Measurements from ENCODE around the gene KNDC1.
"Not testable (repeated sequence)": the region's sequence is repeated elsewhere in the genome, so short reads cannot be mapped to it uniquely, and the experiment has no call there.

Gene KNDC1

GRCh38 chr10:133227256-133227655, 67.2 kb downstream of the KNDC1 start:
- DNase-seq = no peak

- no peak for DNase-seq
Observed at GRCh38 chr10:133229265-133230043, 69.4 kb downstream of the KNDC1 start.

DNA sequence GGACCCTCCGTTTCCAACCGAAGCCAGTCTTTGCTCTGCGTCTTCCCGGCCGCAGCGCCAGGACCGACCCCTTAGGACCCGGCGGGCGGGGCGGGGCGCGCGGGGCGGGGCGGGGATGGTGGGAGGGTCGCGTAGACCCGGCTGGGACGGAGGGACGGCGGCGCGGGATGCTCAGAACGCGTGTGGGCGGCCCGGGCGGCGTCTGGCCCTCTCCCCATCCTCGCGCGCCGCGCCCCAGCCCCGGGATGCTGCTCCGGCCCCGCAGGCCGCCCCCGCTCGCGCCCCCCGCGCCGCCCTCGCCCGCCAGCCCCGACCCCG, 70.0 kb downstream of the KNDC1 start, which contains the start of gene UTF1:
Gene UTF1, plus strand, starts transcription at position 174 of the 318 bp plus-strand sequence. Its CDS starts 72 bp downstream, at position 246.
- no peak for DNase-seq

- DNase-seq = no peak
Observed at GRCh38 chr10:133230387-133231195, 70.6 kb downstream of the KNDC1 start.

GRCh38 chr10:133231244-133231945, 71.4 kb downstream of the KNDC1 start:
- no peak for DNase-seq

- DNase-seq = no peak
Observed at GRCh38 chr10:133231946-133232574, 72.0 kb downstream of the KNDC1 start.

- DNase-seq = not testable (repeated sequence)
Observed at GRCh38 chr10:133234796-133235195, 74.8 kb downstream of the KNDC1 start.

DNA sequence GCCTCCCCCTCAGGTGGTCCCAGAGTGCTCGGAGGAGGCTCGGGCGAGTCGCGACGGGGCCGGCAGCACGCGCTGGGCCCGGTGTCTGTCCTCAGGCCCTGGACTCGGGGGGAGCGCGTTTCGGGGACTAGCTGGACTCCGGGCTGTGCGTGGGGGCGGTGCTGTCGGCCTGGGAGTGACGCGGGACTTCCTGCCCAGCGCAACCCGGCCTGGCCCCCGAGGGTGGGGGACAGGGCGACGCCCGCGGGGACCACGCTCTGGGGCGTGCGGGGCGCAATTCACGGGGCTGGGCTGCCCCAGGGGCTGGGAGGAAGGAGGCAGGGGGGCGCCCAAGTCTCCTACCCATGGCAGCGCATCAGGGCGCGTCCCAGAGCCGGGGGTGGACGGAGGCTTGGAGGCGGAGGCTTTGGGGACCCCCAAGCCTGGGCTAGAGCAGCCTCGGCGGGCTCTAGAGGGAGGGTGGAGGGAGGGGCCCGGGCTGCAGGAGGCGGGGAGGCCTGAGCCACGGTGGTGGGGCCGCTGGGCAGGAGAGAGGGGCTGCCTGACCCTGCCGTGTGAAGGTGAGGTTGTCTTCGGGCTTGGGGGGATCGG, 75.3 kb downstream of the KNDC1 start:
- DNase-seq = no peak

GRCh38 chr10:133235932-133236331, 75.9 kb downstream of the KNDC1 start:
- DNase-seq = no peak

- DNase-seq = no peak
Observed at GRCh38 chr10:133236401-133237240, 76.6 kb downstream of the KNDC1 start.

- no peak for DNase-seq
Observed at GRCh38 chr10:133237241-133237587, 77.2 kb downstream of the KNDC1 start.

- no peak for DNase-seq
Observed at GRCh38 chr10:133237588-133238465, 77.8 kb downstream of the KNDC1 start, which contains the start of gene VENTX. Gene VENTX (plus strand): TSS chr10:133237855. CDS start chr10:133237915, 60 bp downstream.

DNA sequence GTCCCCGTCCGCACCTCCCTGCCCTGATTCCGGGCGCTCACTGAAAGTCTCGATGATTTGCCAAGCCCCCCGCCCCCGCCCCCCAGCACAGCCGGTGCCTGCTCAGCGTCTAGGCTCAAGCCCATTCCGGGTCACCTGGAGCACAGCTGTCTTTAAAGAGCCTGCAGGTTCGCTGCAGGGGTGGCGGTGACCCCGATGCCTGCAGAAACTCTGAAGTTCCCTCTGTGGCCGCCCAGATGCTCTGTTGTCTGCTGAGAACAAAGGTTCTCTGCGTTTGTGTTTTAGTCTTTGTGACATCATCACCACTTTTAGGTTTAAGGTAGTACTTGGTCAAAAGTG, 78.4 kb downstream of the KNDC1 start:
- no peak for DNase-seq

DNA sequence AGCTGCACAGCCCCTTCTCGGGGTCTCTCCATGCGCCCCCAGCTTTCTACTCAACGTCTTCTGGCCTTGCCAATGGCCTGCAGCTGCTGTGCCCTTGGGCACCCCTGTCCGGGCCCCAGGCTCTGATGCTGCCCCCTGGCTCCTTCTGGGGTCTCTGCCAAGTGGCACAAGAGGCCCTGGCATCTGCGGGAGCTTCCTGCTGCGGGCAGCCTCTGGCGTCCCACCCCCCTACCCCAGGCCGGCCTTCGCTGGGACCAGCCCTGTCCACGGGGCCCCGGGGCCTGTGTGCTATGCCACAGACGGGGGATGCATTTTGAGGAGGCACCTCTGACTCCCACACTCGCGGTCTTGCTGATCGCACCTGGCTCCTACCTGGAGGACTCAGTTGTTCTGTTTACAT, 80.0 kb downstream of the KNDC1 start:
- DNase-seq = no peak

DNA sequence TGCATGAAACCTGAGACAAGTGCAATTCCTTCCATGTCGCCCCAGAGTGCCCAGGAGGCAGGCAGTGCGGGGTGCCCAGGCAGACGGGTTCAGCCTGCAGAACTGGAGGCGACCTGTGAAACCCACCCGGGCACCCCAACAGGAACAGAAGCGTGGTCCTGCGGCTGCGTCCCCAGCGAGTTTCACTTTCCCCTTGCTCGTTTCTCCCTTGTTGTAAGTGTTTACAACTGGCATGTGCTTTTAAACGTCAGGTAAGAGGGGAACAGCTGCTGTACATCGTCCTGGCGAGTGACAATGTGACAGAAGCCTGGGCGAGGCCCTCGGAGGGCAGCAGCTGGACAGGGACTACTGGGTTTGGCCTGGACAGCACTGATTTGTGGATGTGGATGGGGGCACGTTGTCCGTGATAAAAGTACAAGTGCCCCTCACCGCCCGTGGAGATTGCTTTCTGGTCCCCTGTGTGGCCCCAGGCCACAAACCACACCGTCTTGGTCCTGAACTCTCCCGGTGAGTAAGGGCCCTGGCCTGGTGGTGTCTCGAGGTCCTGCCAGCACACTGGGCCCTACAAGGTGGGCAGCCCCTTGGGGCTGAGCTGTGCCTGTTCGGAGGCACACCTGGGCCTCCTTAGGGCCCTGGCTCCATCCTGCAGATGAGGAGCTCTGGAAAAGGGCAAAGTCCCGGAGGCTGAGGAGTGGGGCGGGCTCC, 81.6 kb downstream of the KNDC1 start:
- no peak for DNase-seq

- DNase-seq = no peak
Observed at GRCh38 chr10:133242611-133243356, 82.8 kb downstream of the KNDC1 start.

- no peak for DNase-seq
Observed at GRCh38 chr10:133243593-133243992, 83.6 kb downstream of the KNDC1 start.

- DNase-seq = no peak
Observed at GRCh38 chr10:133245439-133246235, 85.6 kb downstream of the KNDC1 start.

DNA sequence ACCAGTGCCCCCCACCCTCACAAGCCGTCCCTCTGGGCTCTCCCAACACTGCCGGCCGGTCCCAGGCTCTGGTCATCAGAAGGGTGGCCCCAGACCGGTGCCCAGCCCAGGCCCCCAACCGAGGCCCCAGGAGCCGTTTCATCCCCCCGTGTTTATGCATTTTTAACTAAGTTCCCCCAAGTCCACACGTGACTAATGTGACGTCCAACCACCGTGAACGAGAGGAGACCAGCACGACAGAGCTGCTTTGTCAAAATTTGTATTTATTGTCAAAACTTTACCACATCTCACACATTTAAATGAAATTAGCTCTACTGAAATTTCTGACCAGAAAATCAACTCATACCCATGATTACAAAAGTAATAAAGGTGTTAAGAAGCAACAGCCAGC, 86.2 kb downstream of the KNDC1 start:
- no peak for DNase-seq
